Skin epidermis (tissue), 12 donors: ENCODE measurements around the gene WNT8B.
A peak's percentile ranks its signal among the peaks of the same experiment; 100 is the strongest.

Experiments
- H3K27ac ChIP-seq, 21 experiments: fragments of 200-600 bp; sonication (generic) in 11 of 21; one replicate each; pipeline ENCODE4 v1.5.0; 2020; ENCODE audit warnings: mild to moderate bottlenecking in 3 of 21, inconsistent platforms in 2 of 21, moderate library complexity in 2 of 21
- H3K4me3 ChIP-seq, 7 experiments: fragments of 200-600 bp; sonication (generic) in 2 of 7; one replicate each; pipeline ENCODE4 v1.5.0; 2020; ENCODE audit warnings: inconsistent platforms in 2 of 7, mild to moderate bottlenecking in 2 of 7, moderate library complexity in 1 of 7

Gene WNT8B

DNA sequence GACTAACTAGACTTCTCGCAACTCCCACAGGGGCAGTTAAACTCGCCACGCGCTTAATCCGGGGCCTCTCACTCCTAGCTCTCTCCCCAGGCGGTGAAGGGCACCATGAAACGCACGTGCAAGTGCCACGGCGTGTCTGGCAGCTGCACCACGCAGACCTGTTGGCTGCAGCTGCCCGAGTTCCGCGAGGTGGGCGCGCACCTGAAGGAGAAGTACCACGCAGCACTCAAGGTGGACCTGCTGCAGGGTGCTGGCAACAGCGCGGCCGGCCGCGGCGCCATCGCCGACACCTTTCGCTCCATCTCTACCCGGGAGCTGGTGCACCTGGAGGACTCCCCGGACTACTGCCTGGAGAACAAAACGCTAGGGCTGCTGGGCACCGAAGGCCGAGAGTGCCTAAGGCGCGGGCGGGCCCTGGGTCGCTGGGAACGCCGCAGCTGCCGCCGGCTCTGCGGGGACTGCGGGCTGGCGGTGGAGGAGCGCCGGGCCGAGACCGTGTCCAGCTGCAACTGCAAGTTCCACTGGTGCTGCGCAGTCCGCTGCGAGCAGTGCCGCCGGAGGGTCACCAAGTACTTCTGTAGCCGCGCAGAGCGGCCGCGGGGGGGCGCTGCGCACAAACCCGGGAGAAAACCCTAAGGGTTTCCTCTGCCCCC is 19.5 kb downstream of the WNT8B start:
- Histone ChIP-seq H3K4me3 (peak overlapping the region; percentile 25 to 47 (median 35)), H3K27ac (no peak overlapping the region)

DNA sequence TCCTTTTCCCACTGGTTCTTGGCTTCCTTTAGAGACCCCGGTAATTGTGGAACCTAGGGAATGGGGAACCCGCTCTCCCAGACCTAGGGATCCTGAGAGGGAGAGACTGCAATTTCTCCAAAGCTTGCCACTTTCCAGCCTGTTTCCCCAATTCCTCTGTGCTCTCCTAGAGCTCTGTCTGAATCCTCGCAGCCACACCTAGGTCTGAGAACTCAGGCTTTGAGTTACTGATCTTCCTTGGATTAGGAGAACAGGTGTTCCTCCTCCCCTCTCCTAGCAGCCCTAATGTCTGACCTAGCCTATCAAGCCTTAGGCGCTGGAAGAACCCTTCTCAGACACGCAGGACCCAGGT is 20.0 kb downstream of the WNT8B start:
- Histone ChIP-seq H3K27ac (no peak overlapping the region), H3K4me3 (peak overlapping the region; percentile 25 to 47 (median 35))

DNA sequence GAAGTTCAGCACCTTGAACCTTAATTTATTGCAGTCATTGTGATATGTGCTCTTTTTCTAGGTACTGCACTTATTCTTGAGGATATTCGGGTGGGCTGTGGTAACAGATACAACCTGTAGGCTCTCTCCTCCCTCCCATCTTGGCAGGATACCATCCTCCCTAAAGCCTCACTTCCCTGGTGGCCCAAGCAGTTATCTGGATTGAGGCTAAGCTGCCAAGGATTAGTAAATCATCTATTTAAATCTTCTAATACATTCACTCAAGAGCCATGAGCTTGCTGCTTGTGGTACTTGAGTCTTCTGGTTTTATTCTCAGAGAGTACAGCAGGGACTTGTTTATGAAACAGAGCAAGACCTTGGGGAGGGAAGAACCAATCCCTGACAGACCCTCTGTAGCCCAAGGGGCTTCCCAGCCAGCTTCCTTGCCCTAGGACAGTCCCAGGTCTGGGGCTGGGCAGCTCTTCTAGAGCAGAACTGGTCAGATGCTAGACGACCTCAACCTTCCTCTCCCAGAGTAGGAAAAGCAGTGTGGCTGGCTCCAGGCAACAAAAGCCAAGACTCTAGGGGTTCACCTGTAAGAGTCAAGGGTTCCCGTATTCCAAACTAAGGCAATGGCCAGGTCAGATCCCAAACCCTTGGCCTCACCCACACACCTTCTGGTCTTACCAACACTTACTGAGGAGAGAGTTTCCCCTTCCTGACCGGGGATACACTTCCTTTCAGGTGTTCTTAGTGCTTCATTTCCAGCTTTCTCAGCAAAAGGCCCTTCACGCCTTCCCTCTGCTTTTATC is 21.3 kb downstream of the WNT8B start:
- Histone ChIP-seq H3K27ac (no peak overlapping the region), H3K4me3 (no peak overlapping the region)

DNA sequence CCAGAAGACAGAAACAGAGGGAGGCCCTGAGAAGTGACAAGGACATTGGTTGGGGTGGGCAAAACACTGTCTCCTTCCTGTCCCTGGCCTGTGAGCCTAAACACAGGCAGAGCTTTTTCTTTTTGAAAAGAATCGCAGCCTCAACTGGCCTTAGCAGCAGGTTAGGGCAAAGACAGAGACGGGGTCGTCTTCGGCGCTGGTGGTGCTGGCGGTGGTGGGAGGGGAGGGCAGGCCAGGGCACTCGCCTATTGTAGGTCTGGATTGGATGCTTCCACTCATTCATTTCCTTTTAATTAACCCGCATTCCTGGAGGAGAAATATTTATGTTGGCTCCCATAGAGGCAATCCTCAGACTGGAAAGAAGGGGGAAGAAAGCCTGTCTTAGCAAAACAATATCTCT is 22.6 kb downstream of the WNT8B start:
- Histone ChIP-seq H3K27ac (no peak overlapping the region), H3K4me3 (no peak overlapping the region)

DNA sequence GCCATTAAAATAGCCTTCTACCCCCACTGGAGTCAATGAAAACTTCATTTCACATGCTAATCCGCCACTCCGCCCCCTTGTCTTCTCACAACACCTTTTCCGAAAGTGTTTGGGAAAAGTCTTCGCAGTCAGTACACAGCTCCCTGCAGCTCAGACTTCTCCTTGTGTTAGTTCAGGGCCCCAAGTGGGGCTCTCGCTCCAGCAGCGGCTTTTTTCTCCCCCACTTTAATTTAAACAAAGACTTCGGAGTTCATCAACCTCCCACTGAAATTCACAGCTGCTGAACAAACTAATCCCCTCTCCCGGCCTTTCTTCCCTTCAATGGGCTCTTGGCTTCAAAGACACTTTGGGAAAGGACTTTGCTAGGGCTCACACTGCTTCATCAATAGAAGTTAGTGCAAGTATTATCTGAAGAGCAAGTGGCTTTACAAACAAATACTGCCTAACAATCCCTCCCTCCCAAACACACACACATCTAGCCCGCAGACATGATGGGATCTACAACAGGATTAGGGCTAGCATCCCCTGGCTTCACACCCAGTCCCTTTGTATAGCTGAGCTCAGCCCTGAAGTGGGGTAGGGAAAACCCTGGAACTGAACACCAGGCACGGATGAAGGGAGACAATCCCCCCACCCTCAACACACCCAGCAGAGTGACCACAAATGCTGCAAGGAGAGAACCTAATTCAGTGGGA is 23.1 kb downstream of the WNT8B start:
- Histone ChIP-seq H3K4me3 (no peak overlapping the region), H3K27ac (no peak overlapping the region)

DNA sequence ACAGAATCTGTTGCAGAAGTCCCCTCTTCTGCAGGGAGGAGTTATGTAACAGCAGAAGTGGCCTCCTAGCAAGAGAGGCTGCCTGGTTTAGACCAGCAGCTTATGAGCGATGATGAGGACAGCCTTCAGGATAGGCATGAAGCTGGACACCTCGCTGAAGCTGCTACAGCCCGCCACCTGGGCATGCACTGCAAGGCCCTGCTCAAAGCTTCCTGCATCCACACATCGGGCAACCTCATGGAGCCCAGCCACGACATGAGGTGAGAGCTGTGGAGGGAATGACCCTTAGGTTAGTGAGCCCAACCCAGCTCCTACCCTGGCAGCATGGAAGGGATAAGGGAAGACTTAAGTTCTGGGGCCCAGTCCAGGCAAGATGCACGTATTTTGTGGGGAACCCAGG is 24.7 kb downstream of the WNT8B start:
- H3K4me3 ChIP-seq = no peak overlapping the region
- H3K27ac ChIP-seq = no peak overlapping the region

DNA sequence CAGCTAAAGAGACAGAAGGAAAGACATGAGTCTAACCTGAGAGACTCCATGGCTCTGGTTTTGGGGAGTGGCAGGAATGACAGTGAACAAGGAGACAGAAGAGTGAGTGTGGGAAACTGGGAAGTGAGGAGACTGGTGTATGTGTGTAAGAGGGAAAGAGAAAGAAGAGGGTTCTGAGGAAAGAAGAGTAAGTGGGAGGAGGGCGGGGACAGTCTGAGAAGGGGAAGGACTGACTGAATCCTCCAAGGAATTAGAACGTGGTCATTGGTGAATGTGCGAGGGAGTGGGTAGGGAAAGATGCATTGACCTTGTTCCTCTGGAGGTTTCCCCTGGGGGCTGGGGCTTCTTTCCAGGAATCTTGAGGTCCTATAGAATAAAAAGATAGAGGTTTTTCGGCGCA is 26.6 kb downstream of the WNT8B start:
- no peak overlapping the region for H3K4me3 ChIP-seq
- no peak overlapping the region for H3K27ac ChIP-seq

DNA sequence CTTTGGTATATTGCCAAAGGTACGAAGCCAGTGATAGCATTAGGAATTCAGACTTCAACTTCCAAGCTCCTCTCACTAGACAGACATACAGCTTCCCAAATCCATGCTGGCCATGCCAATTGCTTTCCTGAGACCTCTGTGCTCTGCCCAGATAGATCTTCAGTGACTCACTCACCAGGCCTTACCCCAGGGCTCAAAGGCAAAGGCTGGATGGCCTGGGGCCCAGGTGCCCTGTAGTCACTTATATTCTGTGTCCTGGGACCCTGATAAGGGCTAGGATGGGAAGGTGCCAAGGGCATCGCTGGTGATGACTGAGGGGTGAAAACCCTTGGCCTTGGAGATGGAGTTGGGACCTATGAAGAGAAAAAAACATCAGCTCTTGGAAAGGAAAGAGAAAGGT is 27.7 kb downstream of the WNT8B start:
- no peak overlapping the region for H3K27ac ChIP-seq
- no peak overlapping the region for H3K4me3 ChIP-seq

DNA sequence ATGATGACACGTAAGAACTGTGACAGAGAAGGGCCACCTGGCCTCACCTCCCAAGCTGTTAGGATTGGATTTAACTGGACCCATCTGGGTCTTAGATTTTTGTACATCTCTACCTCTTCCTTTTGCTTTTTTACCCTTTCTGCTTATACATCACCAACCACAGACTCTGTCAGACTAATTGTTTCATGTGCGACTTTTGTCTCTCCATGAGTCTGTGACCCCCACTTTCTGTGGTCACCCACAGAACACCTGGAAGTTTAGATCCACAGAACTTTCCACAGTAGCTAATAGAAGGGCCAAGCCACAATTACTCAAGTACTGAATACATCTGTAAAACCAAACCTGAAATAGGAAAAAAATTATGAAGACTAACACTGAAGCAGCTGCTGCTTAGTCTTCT is 33.8 kb downstream of the WNT8B start:
- Histone ChIP-seq H3K27ac (no peak overlapping the region), H3K4me3 (no peak overlapping the region)

DNA sequence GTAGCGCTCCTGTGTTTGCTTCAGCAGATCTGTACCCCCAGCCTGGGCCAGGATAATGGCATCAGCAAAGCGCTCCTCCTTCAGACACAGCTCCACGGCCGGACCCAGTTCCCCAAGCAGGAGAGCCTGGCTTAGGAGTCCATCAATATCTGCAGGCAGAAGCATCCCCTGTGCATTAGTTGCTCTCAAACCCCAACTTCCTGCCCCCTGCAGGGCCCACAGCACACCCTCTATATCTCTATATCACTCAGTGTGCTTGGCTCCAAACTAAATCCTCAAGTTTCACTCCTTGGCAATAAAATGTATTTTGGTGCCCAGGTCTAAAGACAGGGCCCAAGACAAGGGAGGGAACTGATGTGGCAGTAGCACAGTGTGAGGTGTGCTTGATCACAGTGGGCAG is 35.2 kb downstream of the WNT8B start:
- H3K4me3 ChIP-seq = no peak overlapping the region
- no peak overlapping the region for H3K27ac ChIP-seq

DNA sequence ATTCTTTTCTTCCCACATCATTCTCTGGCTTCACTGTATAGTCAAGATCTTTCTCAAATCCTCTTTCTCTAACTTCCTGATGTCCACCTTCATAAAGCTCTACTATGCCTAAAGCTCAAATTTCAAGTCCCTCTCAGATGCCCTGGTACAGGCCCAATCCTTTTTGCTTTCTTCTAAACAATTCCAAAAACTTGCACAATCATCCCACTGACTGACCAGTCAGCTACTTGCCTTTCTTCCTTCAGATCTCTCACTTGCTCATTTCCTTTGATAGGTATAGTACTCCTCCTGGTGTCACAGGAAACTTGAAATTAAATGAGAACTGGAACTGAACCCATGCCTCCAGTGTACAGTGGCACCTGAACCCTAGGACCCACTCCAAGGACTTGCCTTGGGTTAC is 38.6 kb downstream of the WNT8B start:
- Histone ChIP-seq H3K27ac (no peak overlapping the region), H3K4me3 (no peak overlapping the region)

DNA sequence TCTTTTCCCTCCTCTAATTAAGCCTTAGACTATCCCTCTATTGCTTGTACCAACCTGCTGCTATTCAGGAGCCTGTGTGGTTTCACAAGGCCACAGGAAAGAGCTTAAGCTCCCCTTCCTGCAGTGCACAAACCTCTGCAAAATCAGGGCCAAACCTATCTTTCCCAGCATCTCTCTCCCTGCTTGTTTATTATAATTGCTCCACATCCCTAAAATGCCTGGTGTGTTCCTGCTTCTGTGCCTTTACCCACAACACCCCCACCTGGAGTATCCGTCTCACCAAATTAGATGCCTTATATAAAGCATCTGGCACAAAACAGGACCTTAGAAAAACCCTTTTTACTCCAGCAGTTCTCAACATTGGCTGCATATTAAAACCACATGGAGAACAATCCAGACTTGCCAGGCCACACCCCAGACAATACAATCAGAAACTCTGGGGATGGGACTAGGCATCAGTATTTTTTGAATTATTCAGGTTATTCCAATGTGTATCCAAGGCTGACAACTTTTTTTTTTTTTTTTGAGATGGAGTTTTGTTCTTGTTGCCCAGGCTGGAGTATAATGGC is 40.2 kb downstream of the WNT8B start:
- Histone ChIP-seq H3K27ac (no peak overlapping the region), H3K4me3 (no peak overlapping the region)

DNA sequence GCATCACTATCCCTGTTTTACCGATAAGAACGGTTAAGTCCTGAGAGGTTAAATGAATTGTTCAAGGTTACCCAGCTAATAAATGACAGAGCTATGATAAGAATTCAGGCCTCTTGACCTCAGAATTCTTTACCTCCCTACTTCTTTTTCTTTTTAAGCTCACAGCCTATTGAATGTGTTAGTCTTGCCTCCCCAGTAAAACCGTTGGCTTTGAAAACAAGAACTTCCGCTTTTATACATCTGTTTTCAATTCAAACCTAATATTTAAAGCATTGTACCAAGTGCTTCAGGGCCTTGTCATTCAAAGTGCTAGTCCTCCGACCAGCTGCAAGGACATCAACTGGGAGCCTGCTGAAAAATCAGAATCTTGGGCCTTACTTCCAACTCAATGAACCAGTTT is 41.3 kb downstream of the WNT8B start:
- Histone ChIP-seq H3K27ac (no peak overlapping the region), H3K4me3 (no peak overlapping the region)

DNA sequence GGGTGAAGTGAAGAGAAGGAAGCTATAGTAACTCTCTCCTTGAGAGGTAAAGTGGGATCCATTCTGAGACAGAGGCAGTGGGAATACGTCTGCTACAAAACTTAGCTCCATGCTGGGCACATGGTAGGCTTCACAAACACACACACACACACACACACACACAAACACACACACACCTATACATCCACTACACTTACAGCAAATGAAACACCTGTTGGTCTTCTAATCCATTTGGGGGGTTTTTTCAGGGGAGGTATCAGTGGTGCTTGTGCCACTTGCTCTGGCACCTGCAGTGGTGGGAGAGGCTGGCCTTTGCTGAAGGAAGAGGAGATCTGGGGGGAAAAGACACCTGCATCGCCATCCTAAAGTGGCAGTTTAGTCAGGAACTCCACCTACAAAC is 42.4 kb downstream of the WNT8B start:
- Histone ChIP-seq H3K4me3 (no peak overlapping the region), H3K27ac (no peak overlapping the region)

DNA sequence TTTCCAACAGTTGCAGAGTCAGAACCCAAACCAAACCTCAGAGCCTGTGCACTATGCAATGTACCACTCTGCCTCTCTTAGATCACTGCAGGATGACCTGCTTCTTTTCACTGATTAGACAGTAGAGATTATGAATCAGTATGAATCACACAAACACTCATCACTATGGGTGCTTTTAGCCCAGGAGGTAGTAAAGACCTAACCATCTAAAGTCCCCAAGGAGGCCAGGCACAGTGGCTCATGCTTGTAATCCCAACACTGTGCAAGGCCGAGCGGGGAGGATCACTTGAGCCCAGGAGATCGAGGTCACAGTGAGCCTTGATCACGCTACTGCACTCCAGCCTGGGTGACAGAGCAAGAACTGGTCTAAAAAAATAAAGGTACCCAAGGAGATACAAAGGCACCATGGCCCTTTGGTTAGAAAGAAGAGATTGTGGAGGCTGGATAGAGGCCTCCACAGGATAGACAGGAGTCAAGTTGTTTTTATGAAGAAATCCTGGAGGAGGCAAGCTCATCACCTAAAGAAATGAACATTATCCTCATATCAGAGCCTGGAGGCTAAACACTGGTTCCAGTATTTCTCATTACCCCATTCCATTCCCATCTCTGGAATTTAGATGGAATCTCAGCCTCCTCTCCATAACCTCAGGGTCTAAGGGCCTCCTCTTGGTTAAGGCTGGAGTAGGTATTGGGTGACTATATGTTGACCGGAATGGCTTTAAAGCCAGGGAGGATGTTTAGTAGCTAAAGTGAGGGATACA is 44.0 kb downstream of the WNT8B start:
- H3K4me3 ChIP-seq = no peak overlapping the region
- H3K27ac ChIP-seq = no peak overlapping the region

DNA sequence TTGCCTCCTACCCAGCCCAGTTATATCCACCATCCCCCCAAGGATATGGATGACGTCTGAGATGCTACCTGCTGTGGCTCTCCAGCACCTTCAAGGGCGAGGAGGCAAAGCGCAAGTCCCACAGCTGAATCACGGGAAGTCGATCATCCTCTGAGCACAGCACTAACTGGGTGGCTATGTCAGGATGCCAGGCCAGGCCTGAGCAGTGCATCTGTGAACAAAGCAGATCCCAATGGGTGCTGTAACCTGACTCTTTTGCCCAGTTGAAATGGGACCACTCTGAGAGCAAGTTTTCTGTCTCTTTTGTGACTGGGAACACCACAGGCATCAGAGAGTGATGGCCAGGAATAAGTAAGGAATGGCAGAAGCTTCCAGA is 44.5 kb downstream of the WNT8B start:
- H3K27ac ChIP-seq = no peak overlapping the region
- no peak overlapping the region for H3K4me3 ChIP-seq

DNA sequence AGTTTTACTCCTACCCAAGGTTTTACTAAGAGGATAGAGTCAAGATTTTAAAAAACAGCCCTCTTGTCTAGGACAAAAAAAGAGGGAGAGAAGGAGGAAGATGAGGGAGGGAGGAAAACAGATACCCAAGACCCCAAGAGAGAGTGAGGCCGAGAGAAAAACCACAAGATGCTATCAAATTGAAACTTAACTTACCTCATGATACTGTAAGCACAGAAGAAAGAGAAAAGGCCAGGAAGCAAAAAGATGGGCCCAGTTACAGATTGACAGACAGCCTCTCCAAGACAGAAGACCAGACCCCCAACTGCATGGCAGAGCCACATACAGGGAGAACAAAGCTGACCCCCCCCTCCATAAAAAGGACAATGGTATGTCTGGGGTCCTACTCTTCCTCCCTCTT is 45.5 kb downstream of the WNT8B start:
- peak overlapping the region in 2 of 21 experiments; percentile 50 to 68 for H3K27ac ChIP-seq
- no peak overlapping the region for H3K4me3 ChIP-seq

DNA sequence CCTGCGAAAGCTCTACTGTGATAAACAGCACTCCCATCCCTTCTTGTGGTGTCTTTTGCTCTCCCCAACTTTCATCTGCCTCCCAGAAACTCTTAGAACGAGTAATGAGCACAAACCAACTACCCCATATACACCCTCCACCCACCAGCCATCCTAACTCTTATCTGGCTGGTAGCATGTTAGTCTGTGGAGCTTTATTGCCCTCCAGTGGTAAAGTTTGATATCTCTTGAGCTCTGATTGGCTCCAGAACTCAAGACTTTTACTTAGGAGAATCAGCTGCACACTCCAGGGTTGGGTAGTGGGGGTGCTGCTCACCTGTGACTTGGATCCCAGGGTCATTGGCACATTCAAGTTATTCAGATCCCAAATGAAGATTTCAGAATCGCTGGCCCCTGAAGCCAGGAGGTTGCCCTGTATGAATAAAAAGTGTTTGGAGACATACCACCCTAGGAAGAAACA is 45.9 kb downstream of the WNT8B start:
- peak overlapping the region in 4 of 21 experiments; percentile 34 to 68 (median 55) for H3K27ac ChIP-seq
- H3K4me3 ChIP-seq = no peak overlapping the region

DNA sequence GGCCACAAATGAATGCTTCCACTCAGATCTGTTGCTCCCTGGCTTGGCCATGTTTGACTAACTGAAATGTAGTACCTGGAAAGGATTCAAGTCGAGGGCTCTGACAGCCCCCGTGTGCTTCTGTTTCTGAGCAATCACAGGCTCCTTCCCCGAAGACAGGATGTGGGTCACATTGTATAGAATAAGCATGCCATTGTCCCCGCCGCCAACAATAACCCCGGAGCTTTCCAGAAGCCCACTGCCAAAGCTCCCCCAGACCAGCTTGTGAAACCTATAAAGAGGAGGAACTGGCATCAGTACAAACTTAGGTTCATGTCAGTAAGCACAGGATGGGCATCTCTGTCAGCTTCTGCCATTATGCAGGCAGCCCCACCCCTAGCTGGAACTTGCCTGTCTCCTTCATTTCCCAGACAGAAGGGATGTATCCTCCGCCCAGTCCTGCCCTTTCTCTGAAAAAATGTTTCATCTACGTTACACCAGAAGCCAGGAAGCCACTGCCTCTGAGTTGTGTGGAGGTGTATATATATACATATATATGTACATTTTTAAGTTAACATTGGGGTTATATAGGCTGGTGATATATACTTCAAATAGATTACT is 46.5 kb downstream of the WNT8B start:
- H3K27ac ChIP-seq = peak overlapping the region in 4 of 21 experiments; percentile 34 to 68 (median 55)
- no peak overlapping the region for H3K4me3 ChIP-seq
